CD4-positive, alpha-beta memory T cell (primary cell): ENCODE measurements around the gene MAGI2. TPM values are rescaled to one million over a fixed set of nuclear protein-coding genes. Genes with fewer than 3 reads are reported as not detected.

Experiments
- CTCF ChIA-PET: fragments of 350-600 bp; sonication (Branson Sonifier 250); formaldehyde crosslinking; loops from one replicate; lab custom pipeline; 2021; ENCODE audit warnings: inconsistent platforms; ENCODE audit not compliant: partially characterized antibody; lab: Charles Lee
- POLR2A ChIA-PET: fragments of 350-600 bp; sonication (Branson Sonifier 250); formaldehyde crosslinking; loops from one replicate; lab custom pipeline; 2021; ENCODE audit not compliant: partially characterized antibody; lab: Charles Lee
- DNase-seq, 5 donors: peaks; one replicate each; pipeline versions ENCODE4 v3.0.0 to v3.0.0-alpha.2; 2020 to 2022; ENCODE audit warnings: mixed read lengths in 1 of 5
- H3K27ac ChIP-seq: one replicate; pipeline ENCODE4 v1.7.0; 2013; ENCODE audit warnings: low read depth, low read length
- H3K27me3 ChIP-seq: 2 replicates; pipeline ENCODE4 v1.7.0; 2013; ENCODE audit warnings: mild to moderate bottlenecking, low read length, moderate library complexity; ENCODE audit not compliant: insufficient read depth
- H3K36me3 ChIP-seq: 2 replicates; pipeline ENCODE4 v1.7.0; 2013; ENCODE audit warnings: mild to moderate bottlenecking, low read length, moderate library complexity; ENCODE audit not compliant: insufficient read depth
- H3K4me1 ChIP-seq: 2 replicates; pipeline ENCODE4 v1.7.0; 2013; ENCODE audit warnings: mild to moderate bottlenecking, low read length, moderate library complexity; ENCODE audit not compliant: insufficient read depth
- H3K4me3 ChIP-seq, 2 donors: one replicate each; pipeline ENCODE4 v1.7.0; 2013; ENCODE audit warnings: low read length in 2 of 2, mild to moderate bottlenecking in 1 of 2
- H3K9me3 ChIP-seq, 2 donors: one replicate each; pipeline ENCODE4 v1.7.0; 2013; ENCODE audit warnings: low read length in 2 of 2, control low read depth in 1 of 2; ENCODE audit not compliant: control insufficient read depth in 1 of 2
- H3K27ac Mint-ChIP-seq, 7 donors: one replicate each; pipeline ENCODE4 v1.8.0; 2020 to 2021; ENCODE audit warnings: mixed read lengths in 7 of 7, mild to moderate bottlenecking in 6 of 7, inconsistent platforms in 3 of 7, moderate library complexity in 3 of 7
- H3K27me3 Mint-ChIP-seq, 2 donors: one replicate each; pipeline ENCODE4 v1.8.0; 2020 to 2021; ENCODE audit warnings: mixed read lengths in 2 of 2
- H3K36me3 Mint-ChIP-seq, 2 donors: one replicate each; pipeline ENCODE4 v1.8.0; 2020 to 2021; ENCODE audit warnings: mixed read lengths in 2 of 2, inconsistent platforms in 1 of 2, mild to moderate bottlenecking in 1 of 2
- H3K4me1 Mint-ChIP-seq, 4 donors: one replicate each; pipeline ENCODE4 v1.8.0; 2020 to 2021; ENCODE audit warnings: mixed read lengths in 4 of 4, mild to moderate bottlenecking in 1 of 4
- H3K4me3 Mint-ChIP-seq, 8 donors: one replicate each; pipeline ENCODE4 v1.8.0; 2020 to 2021; ENCODE audit warnings: mixed read lengths in 8 of 8, mild to moderate bottlenecking in 7 of 8, moderate library complexity in 6 of 8, inconsistent platforms in 3 of 8
- H3K9me3 Mint-ChIP-seq, 8 donors: one replicate each; pipeline ENCODE4 v1.8.0; 2020 to 2021; ENCODE audit warnings: mixed read lengths in 8 of 8, mild to moderate bottlenecking in 5 of 8, inconsistent platforms in 3 of 8, moderate library complexity in 1 of 8
- intact Hi-C: fragments of 100-400 bp; cut with micrococcal nuclease; formaldehyde crosslinking; loops from one replicate; pipeline ENCODE4 v1.15.1; 2023
- polyA plus RNA-seq, 2 donors: library from polyadenylated mRNA; unstranded; fragments of 300-500 nt; fragmentation: Illumina TruSeq; gene quantifications; one replicate each; pipeline ENCODE4 v1.2.3, GENCODE V29; 2021
- total RNA-seq, 2 experiments: library from RNA; stranded (reverse); gene quantifications; one replicate each; pipeline ENCODE4 v1.2.3, GENCODE V29; 2021

The MAGI2 gene
- total and polyA plus RNA-seq, 4 experiments from 2014 or later: 0.23 to 0.25 TPM; not detected in 2

DNA sequence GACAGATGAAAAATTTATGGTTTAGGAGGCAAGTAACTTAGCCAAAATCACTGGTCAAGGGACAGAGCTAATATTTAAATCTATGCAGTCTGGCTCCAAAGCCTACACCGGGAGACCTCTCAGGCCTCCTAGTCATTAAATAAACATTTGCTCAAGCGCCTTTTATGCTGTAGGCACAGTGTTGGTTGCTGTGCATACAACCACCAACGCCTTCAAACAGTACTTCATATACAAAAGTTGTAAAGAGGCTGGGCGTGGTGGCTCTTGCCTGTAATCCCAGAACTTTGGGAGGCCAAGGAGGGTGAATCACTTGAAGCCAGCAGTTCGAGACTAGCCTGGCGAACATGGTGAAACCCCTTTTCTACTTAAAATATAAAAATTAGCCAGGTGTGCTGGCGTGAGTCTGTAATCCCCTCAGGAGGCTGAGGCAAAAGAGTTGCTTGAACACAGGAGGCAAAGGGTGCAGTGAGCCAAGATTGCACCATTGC, 159.8 kb downstream of the MAGI2 start:
- Histone ChIP-seq H3K4me1 (no peaks in the 10 kb centered on the region), H3K27ac (no peak overlapping the region), H3K36me3 (no peaks in the 10 kb centered on the region), H3K9me3 (no peaks in the 10 kb centered on the region), H3K27me3 (no peaks in the 10 kb centered on the region), H3K4me3 (no peak overlapping the region)
- Mint-ChIP-seq H3K4me1 (no peaks in the 10 kb centered on the region), H3K9me3 (peaks cover 0 to 8% (median 4%) of the 10 kb centered on the region in 8 donors), H3K27ac (no peak overlapping the region), H3K27me3 (no peaks in the 10 kb centered on the region), H3K4me3 (no peak overlapping the region), H3K36me3 (no peaks in the 10 kb centered on the region)
- DNase-seq: no peak
- intact Hi-C loops: no loop called here
- ChIA-PET CTCF (no interaction called here), POLR2A (no interaction called here)

DNA sequence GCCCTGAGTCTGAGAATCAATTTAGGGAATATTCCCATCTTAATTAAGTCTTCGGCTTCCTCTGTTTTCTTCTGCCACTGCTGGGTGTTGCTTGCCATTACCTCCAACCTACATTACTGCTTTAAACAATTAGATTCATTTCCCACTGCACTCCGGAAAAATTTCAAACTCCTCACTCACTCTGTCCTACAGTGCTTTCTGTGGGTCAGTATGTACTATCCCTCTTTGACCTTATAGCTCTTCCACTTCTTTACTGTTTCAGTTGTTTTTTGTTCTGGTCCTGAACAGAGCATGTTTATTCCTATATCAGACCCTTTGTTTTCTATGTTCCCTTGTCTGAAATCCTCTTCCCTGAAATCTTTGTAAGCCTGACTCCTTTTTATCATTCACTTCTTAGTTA, 160.6 kb downstream of the MAGI2 start:
- Mint-ChIP-seq H3K27ac (no peak overlapping the region), H3K36me3 (no peaks in the 10 kb centered on the region), H3K4me3 (no peak overlapping the region), H3K27me3 (no peaks in the 10 kb centered on the region), H3K4me1 (no peaks in the 10 kb centered on the region), H3K9me3 (peaks cover 0 to 6% (median 4%) of the 10 kb centered on the region in 8 donors)
- Histone ChIP-seq H3K9me3 (no peaks in the 10 kb centered on the region), H3K4me3 (no peak overlapping the region), H3K36me3 (no peaks in the 10 kb centered on the region), H3K4me1 (no peaks in the 10 kb centered on the region), H3K27ac (no peak overlapping the region), H3K27me3 (no peaks in the 10 kb centered on the region)
- intact Hi-C loops: no loop called here
- CTCF ChIA-PET: no interaction called here
- DNase-seq: no peak
- POLR2A ChIA-PET: no interaction called here

DNA sequence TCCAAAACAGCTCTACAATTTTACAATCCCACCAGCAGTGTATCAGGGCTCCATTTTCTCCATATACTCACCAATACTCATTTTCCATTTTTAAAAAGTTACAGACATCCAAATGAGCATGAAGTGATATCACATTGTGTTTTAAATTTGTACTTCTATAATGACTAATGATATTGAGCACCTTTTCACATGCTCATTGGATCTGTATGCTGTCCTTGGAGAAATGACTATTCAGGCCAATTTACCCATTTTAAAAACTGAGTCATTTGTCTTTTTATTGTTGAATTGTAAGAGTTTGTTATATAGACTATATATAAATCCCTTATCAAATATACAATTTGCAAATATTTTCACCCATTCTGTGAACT, 162.0 kb downstream of the MAGI2 start:
- Mint-ChIP-seq H3K4me3 (no peak overlapping the region), H3K9me3 (peaks cover 0 to 6% (median 4%) of the 10 kb centered on the region in 8 donors), H3K27ac (no peak overlapping the region), H3K36me3 (no peaks in the 10 kb centered on the region), H3K27me3 (no peaks in the 10 kb centered on the region), H3K4me1 (no peaks in the 10 kb centered on the region)
- ChIA-PET CTCF (no interaction called here), POLR2A (no interaction called here)
- intact Hi-C loops: no loop called here
- no peak for DNase-seq
- H3K4me1 ChIP-seq: no peaks in the 10 kb centered on the region
- H3K27me3 ChIP-seq: no peaks in the 10 kb centered on the region
- H3K4me3 ChIP-seq: no peak overlapping the region
- no peaks in the 10 kb centered on the region for H3K36me3 ChIP-seq
- no peak overlapping the region for H3K27ac ChIP-seq
- no peaks in the 10 kb centered on the region for H3K9me3 ChIP-seq

DNA sequence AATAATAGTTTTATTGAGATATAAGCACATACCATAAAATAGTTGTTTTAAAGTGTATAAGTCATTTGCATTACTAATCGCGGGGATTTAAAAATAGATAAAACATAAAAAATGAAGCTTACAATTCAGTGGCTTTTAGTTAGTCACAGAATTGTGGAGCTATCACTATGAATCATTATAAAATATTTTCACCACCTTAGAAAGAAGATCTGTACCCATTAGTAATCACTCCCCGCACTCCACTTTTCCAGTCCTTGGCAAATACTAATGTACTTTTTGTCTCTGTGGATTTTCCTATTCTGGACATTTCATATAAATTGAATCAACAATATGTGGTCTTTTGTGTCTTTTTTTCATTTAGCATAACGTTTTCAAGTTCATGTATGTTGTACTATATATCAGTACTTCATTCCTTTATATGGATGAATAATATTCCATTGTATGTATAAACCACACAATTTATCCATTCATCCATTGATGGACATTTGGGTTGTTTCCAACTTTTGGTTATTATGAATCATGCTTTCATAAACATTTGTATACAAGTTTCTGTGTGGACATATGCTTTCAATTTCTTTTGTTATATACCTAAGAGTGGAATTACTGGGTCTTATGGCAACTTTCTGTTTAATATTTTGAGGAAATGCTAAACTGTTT, 162.5 kb downstream of the MAGI2 start:
- Mint-ChIP-seq H3K27ac (no peak overlapping the region), H3K36me3 (no peaks in the 10 kb centered on the region), H3K27me3 (no peaks in the 10 kb centered on the region), H3K9me3 (peaks cover 0 to 5% (median 3%) of the 10 kb centered on the region in 8 donors), H3K4me1 (no peaks in the 10 kb centered on the region), H3K4me3 (no peak overlapping the region)
- H3K9me3 ChIP-seq: no peaks in the 10 kb centered on the region
- no peak for DNase-seq
- H3K4me1 ChIP-seq: no peaks in the 10 kb centered on the region
- H3K36me3 ChIP-seq: no peaks in the 10 kb centered on the region
- intact Hi-C loops: no loop called here
- no peak overlapping the region for H3K4me3 ChIP-seq
- H3K27ac ChIP-seq: no peak overlapping the region
- no peaks in the 10 kb centered on the region for H3K27me3 ChIP-seq
- ChIA-PET CTCF (no interaction called here), POLR2A (no interaction called here)

DNA sequence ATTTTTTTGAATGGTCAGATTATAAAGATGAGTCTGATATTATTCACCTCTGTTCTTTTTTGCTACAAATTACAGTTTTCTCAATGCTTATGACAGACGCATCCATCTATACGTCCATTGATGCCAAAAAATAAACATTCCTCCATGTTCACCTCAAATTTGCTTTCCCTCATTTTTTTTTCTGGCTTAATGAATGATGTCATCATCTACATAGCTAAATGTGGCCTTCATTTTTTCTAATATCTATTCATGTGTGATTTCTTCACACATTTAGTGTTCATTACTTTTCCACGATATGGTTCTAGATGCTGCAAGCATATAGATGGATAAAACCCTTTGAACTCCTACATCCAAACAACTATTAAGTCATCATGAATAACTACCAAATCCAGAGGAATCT, 163.1 kb downstream of the MAGI2 start:
- no peak for DNase-seq
- Histone ChIP-seq H3K27ac (no peak overlapping the region), H3K4me1 (no peaks in the 10 kb centered on the region), H3K27me3 (no peaks in the 10 kb centered on the region), H3K9me3 (no peaks in the 10 kb centered on the region), H3K36me3 (no peaks in the 10 kb centered on the region), H3K4me3 (no peak overlapping the region)
- Mint-ChIP-seq H3K4me1 (no peaks in the 10 kb centered on the region), H3K27ac (no peak overlapping the region), H3K4me3 (peak overlapping the region in 1 of 8 donors; percentile 2), H3K36me3 (no peaks in the 10 kb centered on the region), H3K27me3 (no peaks in the 10 kb centered on the region), H3K9me3 (peaks cover 0 to 6% (median 3%) of the 10 kb centered on the region in 8 donors)
- POLR2A ChIA-PET: no interaction called here
- intact Hi-C loops: no loop called here
- CTCF ChIA-PET: no interaction called here

DNA sequence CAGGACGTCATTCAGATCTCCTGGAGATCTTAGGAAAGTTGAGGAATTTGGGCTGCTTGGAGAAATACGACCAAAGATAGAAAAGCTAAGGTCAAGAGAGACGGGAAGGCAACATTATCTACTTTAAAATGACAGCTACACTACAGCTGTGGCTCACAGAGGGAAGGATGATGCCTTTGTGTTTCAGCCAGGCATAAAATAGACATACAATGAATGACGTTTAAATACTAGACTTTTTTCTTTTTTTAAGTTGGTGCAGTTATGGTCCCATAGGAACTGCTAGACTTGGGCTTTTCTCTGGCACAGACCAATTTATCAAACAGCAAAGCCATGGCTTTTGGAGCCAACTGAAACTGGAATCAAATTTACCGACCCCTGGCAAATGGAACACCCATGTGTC, 164.8 kb downstream of the MAGI2 start:
- Mint-ChIP-seq H3K27me3 (no peaks in the 10 kb centered on the region), H3K36me3 (no peaks in the 10 kb centered on the region), H3K9me3 (peaks cover 0 to 6% (median 3%) of the 10 kb centered on the region in 8 donors), H3K27ac (no peak overlapping the region), H3K4me3 (no peak overlapping the region), H3K4me1 (no peaks in the 10 kb centered on the region)
- Histone ChIP-seq H3K4me1 (no peaks in the 10 kb centered on the region), H3K27me3 (no peaks in the 10 kb centered on the region), H3K4me3 (no peak overlapping the region), H3K36me3 (no peaks in the 10 kb centered on the region), H3K9me3 (no peaks in the 10 kb centered on the region), H3K27ac (no peak overlapping the region)
- ChIA-PET POLR2A (no interaction called here), CTCF (no interaction called here)
- DNase-seq: no peak
- intact Hi-C loops: no loop called here

DNA sequence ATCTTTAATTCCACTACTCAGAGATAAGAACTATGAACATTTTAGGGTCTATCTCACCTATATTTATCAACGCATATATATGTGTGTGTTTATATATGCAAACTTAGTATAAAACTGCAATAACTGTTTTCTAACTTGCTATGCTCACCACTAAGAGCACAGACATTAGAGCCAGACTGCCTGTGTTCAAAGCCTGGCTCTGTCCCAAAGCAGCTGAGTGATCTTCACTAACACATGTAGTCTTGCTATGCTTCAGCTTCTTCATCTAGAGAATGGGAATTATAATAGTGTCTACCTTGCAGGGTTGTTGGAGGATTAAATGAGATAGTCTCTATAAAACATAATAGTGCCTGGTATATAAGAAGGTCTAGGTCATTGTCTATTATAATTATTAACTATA, 165.5 kb downstream of the MAGI2 start:
- Mint-ChIP-seq H3K27ac (no peak overlapping the region), H3K9me3 (peaks cover 0 to 5% (median 3%) of the 10 kb centered on the region in 8 donors), H3K27me3 (no peaks in the 10 kb centered on the region), H3K36me3 (no peaks in the 10 kb centered on the region), H3K4me1 (no peaks in the 10 kb centered on the region), H3K4me3 (no peak overlapping the region)
- ChIA-PET CTCF (no interaction called here), POLR2A (no interaction called here)
- no peaks in the 10 kb centered on the region for H3K36me3 ChIP-seq
- H3K4me3 ChIP-seq: no peak overlapping the region
- DNase-seq: no peak
- H3K4me1 ChIP-seq: no peaks in the 10 kb centered on the region
- H3K27me3 ChIP-seq: no peaks in the 10 kb centered on the region
- no peaks in the 10 kb centered on the region for H3K9me3 ChIP-seq
- no peak overlapping the region for H3K27ac ChIP-seq
- intact Hi-C loops: no loop called here
